Astrocyte of the spinal cord (primary cell): ENCODE data around the gene GNB1.
A peak's percentile ranks its signal among the peaks of the same experiment; 100 is the strongest.

Experiments used
- DNase-seq: peaks from one replicate; pipeline ENCODE4 v3.0.0; 2011; ENCODE audit warnings: low read depth, low spot score
- H3K4me3 ChIP-seq: 2 replicates; pipeline ENCODE4 v1.5.1; 2011; ENCODE audit warnings: low read depth, mild to moderate bottlenecking, low read length, moderate library complexity
- CTCF ChIP-seq: IDR thresholded peaks from 2 replicates; pipeline ENCODE4 v1.5.1; 2012; ENCODE audit warnings: low read depth, mild to moderate bottlenecking, low read length, inconsistent platforms
- in situ Hi-C: cut with HindIII; loops from 2 replicates; pipeline ENCODE4 v1.10.0; 2017; ENCODE audit warnings: low sequenced_read_pairs

The GNB1 gene

GRCh38 chr1:1914971-1915692 lies 24.2 kb upstream of the GNB1 start, which contains the start of gene CALML6:
Gene CALML6, plus strand, starts transcription at chr1:1915260. Its CDS starts 21 bp downstream, at chr1:1915281.
- in situ Hi-C loops = no loop called here
- no peak for TF ChIP-seq CTCF
- DNase-seq = no peak
- H3K4me3 ChIP-seq = no peak within 1 kb of the TSS

- H3K4me3 ChIP-seq = no peak overlapping the region
- DNase-seq = no peak
- TF ChIP-seq CTCF = no peak
- in situ Hi-C loops = no loop called here
Observed at GRCh38 chr1:1914101-1914970, 23.4 kb upstream of the GNB1 start.

- in situ Hi-C loops = no loop called here
- DNase-seq = no peak
- H3K4me3 ChIP-seq = no peak overlapping the region
- TF ChIP-seq CTCF = no peak
Observed at GRCh38 chr1:1911350-1912041, 20.6 kb upstream of the GNB1 start.

- in situ Hi-C loops = no loop called here
- no peak for DNase-seq
- no peak overlapping the region for H3K4me3 ChIP-seq
- TF ChIP-seq CTCF = no peak
Observed at GRCh38 chr1:1910651-1911331, 19.9 kb upstream of the GNB1 start.

- TF ChIP-seq CTCF = no peak
- no peak for DNase-seq
- H3K4me3 ChIP-seq = peak overlapping the region; percentile 47
- in situ Hi-C loops = no loop called here
Observed at GRCh38 chr1:1910033-1910465, 19.2 kb upstream of the GNB1 start.

GRCh38 chr1:1908506-1908791 lies 17.6 kb upstream of the GNB1 start:
- no peak for TF ChIP-seq CTCF
- DNase-seq = no peak
- peak overlapping the region; percentile 53 for H3K4me3 ChIP-seq
- in situ Hi-C loops = no loop called here
